OCI-LY7 (cell line): ENCODE results near the gene LYVE1. TPM values are rescaled to one million over a fixed set of nuclear protein-coding genes. Genes with fewer than 3 reads are reported as not detected.

Experiments
- BruUV-seq: library from RNA; stranded (reverse); fragments of 400-500 nt; replicated peaks from 2 replicates; lab custom pipeline; 2021; lab: Mats Ljungman, UMichigan
- CTCF ChIA-PET: fragments of 300-600 bp; sonication (Branson Sonifier 250); formaldehyde crosslinking; loops from one replicate; lab custom pipeline; 2022; ENCODE audit warnings: antibody characterized with exemption; ENCODE audit not compliant: unreplicated experiment; lab: Charles Lee
- POLR2A ChIA-PET: fragments of 300-600 bp; sonication (Branson Sonifier 250); formaldehyde crosslinking; loops from one replicate; lab custom pipeline; 2022; ENCODE audit warnings: antibody characterized with exemption; lab: Charles Lee
- DNase-seq: peaks from one replicate; pipeline ENCODE4 v3.0.0-alpha.2; 2015; ENCODE audit warnings: low spot score
- H2AFZ ChIP-seq: fragments of 200-600 bp; sonication (generic), shearing (Covaris generic); 2 replicates; pipeline ENCODE4 v1.6.1; 2014; ENCODE audit warnings: mild to moderate bottlenecking, antibody characterized with exemption, low read length, moderate library complexity
- H3K27ac ChIP-seq: fragments of 200-600 bp; sonication (generic); 2 replicates; pipeline ENCODE4 v1.5.1; 2014; ENCODE audit warnings: mixed run types, low read depth, mild to moderate bottlenecking, moderate library complexity, low read length, inconsistent platforms; ENCODE audit not compliant: poor library complexity, severe bottlenecking
- H3K36me3 ChIP-seq: fragments of 200-600 bp; sonication (generic); 2 replicates; pipeline ENCODE4 v1.6.1; 2014; ENCODE audit warnings: mild to moderate bottlenecking, antibody characterized with exemption, low read length, moderate library complexity, mixed read lengths; ENCODE audit not compliant: insufficient read depth
- H3K4me1 ChIP-seq: fragments of 200-600 bp; sonication (generic); 2 replicates; pipeline ENCODE4 v1.5.1; 2014; ENCODE audit warnings: mild to moderate bottlenecking, low read length; ENCODE audit not compliant: insufficient read depth, poor library complexity, severe bottlenecking
- H3K4me2 ChIP-seq: fragments of 200-600 bp; sonication (generic); 2 replicates; pipeline ENCODE4 v1.6.1; 2014; ENCODE audit warnings: mild to moderate bottlenecking, low read length
- H3K4me3 ChIP-seq: fragments of 200-600 bp; sonication (generic); 2 replicates; pipeline ENCODE4 v1.5.1; 2014; ENCODE audit warnings: mild to moderate bottlenecking, low read depth, low read length; ENCODE audit not compliant: poor library complexity, severe bottlenecking
- H3K79me2 ChIP-seq: fragments of 200-600 bp; sonication (generic); 2 replicates; pipeline ENCODE4 v1.6.1; 2016; ENCODE audit warnings: low read depth, mild to moderate bottlenecking, low read length, moderate library complexity, mixed read lengths; ENCODE audit not compliant: insufficient read depth
- H3K9me2 ChIP-seq: fragments of 200-600 bp; sonication (generic); 2 replicates; pipeline ENCODE4 v1.6.1; 2016; ENCODE audit warnings: mild to moderate bottlenecking, low read length, mixed read lengths; ENCODE audit not compliant: insufficient read depth
- H3K9me3 ChIP-seq: fragments of 200-600 bp; sonication (generic); 2 replicates; pipeline ENCODE4 v1.6.1; 2014; ENCODE audit warnings: mild to moderate bottlenecking, mixed run types, low read length, mixed read lengths
- H4K20me1 ChIP-seq: fragments of 200-600 bp; sonication (generic); 2 replicates; pipeline ENCODE4 v1.6.1; 2014; ENCODE audit warnings: mild to moderate bottlenecking, antibody characterized with exemption, low read length, moderate library complexity, mixed read lengths; ENCODE audit not compliant: insufficient read depth
- CTCF ChIP-seq: fragments of 200-600 bp; sonication (generic); conservative IDR thresholded peaks from 2 replicates; pipeline ENCODE4 v1.5.1; 2014; ENCODE audit warnings: mild to moderate bottlenecking, antibody characterized with exemption, low read length, moderate library complexity, mixed read lengths
- EZH2phosphoT487 ChIP-seq: fragments of 200-600 bp; sonication (generic); IDR thresholded peaks from 2 replicates; pipeline ENCODE4 v1.6.1; 2018; ENCODE audit warnings: low read depth, borderline replicate concordance, mild to moderate bottlenecking, mixed run types, antibody characterized with exemption, low read length, moderate library complexity, mixed read lengths
- intact Hi-C: fragments of 100-400 bp; cut with micrococcal nuclease; formaldehyde crosslinking; loops from one replicate; pipeline ENCODE4 v1.10.0; 2022; ENCODE audit not compliant: unreplicated experiment
- total RNA-seq, 2 experiments: library from RNA; depleted of rRNA in 1 of 2; stranded (reverse); fragments of >200 nt in 1 of 2; shearing (Covaris generic) in 1 of 2; gene quantifications; 2 replicates each; pipeline ENCODE4 v1.2.3, GENCODE V29; 2014 to 2022

LYVE1 gene
- total RNA-seq, 2 experiments from 2014 or later = not detected

- TF ChIP-seq CTCF = no peak
- no peak for TF ChIP-seq EZH2phosphoT487
- CTCF ChIA-PET = interaction anchor here (1.1 kb wide), 1 partner anchor 14 kb away, joined by 3 read pairs; no protein-coding TSS in a partner anchor
- POLR2A ChIA-PET = interaction anchor here (0.7 to 2.2 kb wide), 4 partner anchors 13 to 107 kb away, joined by 3 to 7 read pairs (median 5); partner anchors contain the start of genes AMPD3 and RNF141
These were observed 47.9 kb downstream of the LYVE1 start for GRCh38 chr11:10520562-10520961.

GRCh38 chr11:10519630-10520029 is 48.8 kb downstream of the LYVE1 start:
- TF ChIP-seq EZH2phosphoT487 = no peak
- DNase-seq = no peak
- intact Hi-C loops = loop anchor here (5.0 kb wide), 2 partner anchors 112 to 133 kb away; no protein-coding TSS in a partner anchor
- Histone ChIP-seq H3K27ac (no peak overlapping the region), H2AFZ (no peak overlapping the region), H3K4me3 (no peak overlapping the region), H3K4me2 (no peak overlapping the region), H3K79me2 (no peaks in the 10 kb centered on the region), H3K36me3 (peaks cover 35% of the 10 kb centered on the region), H3K4me1 (no peaks in the 10 kb centered on the region), H3K9me3 (no peaks in the 10 kb centered on the region), H3K9me2 (no peaks in the 10 kb centered on the region), H4K20me1 (no peaks in the 10 kb centered on the region)
- CTCF ChIA-PET = no interaction called here
- BruUV-seq = no TSS peak
- POLR2A ChIA-PET = interaction anchor here (0.6 to 2.2 kb wide), 4 partner anchors 21 to 106 kb away, joined by 3 to 7 read pairs (median 4); partner anchors contain the start of genes AMPD3 and RNF141

More at GRCh38 chr11:10520562-10520961, 47.9 kb downstream of the LYVE1 start:
- intact Hi-C loops = no loop called here
- no peak overlapping the region for H2AFZ ChIP-seq
- no peaks in the 10 kb centered on the region for H3K9me3 ChIP-seq
- no peak overlapping the region for H3K4me3 ChIP-seq
- no peaks in the 10 kb centered on the region for H3K9me2 ChIP-seq
- H3K27ac ChIP-seq = no peak overlapping the region
- no peaks in the 10 kb centered on the region for H4K20me1 ChIP-seq
- no peak overlapping the region for H3K4me2 ChIP-seq
- no TSS peak for BruUV-seq
- H3K36me3 ChIP-seq = peaks cover 30% of the 10 kb centered on the region
- no peaks in the 10 kb centered on the region for H3K4me1 ChIP-seq
- DNase-seq = no peak
- H3K79me2 ChIP-seq = no peaks in the 10 kb centered on the region

GRCh38 chr11:10518891-10519290 is 49.6 kb downstream of the LYVE1 start:
- ChIA-PET CTCF (no interaction called here), POLR2A (no interaction called here)
- no peak overlapping the region for H3K27ac ChIP-seq

More at GRCh38 chr11:10518891-10519290, 49.6 kb downstream of the LYVE1 start:
- no peak for DNase-seq
- no peak overlapping the region for H3K4me3 ChIP-seq
- H2AFZ ChIP-seq = no peak overlapping the region
- BruUV-seq = no TSS peak
- H3K4me1 ChIP-seq = no peaks in the 10 kb centered on the region
- H3K36me3 ChIP-seq = peaks cover 35% of the 10 kb centered on the region; the same call in 1 of the 2 replicates
- no peak overlapping the region for H3K4me2 ChIP-seq
- no peaks in the 10 kb centered on the region for H3K79me2 ChIP-seq
- no peak for TF ChIP-seq CTCF
- no peak for TF ChIP-seq EZH2phosphoT487
- H3K9me3 ChIP-seq = no peaks in the 10 kb centered on the region
- H3K9me2 ChIP-seq = no peaks in the 10 kb centered on the region
- H4K20me1 ChIP-seq = no peaks in the 10 kb centered on the region
- intact Hi-C loops = loop anchor here (5.0 kb wide), 2 partner anchors 112 to 133 kb away; no protein-coding TSS in a partner anchor
